Measurements from ENCODE around the gene PLCB3. TPM values are rescaled to one million over a fixed set of nuclear protein-coding genes. Genes with fewer than 3 reads are reported as not detected.

Gene PLCB3
- total and polyA plus RNA-seq, 2 donors (not counting 3 experiments of a cell fraction or from before 2014, with no cell fraction given) = 32.3 to 61.1 TPM

DNA sequence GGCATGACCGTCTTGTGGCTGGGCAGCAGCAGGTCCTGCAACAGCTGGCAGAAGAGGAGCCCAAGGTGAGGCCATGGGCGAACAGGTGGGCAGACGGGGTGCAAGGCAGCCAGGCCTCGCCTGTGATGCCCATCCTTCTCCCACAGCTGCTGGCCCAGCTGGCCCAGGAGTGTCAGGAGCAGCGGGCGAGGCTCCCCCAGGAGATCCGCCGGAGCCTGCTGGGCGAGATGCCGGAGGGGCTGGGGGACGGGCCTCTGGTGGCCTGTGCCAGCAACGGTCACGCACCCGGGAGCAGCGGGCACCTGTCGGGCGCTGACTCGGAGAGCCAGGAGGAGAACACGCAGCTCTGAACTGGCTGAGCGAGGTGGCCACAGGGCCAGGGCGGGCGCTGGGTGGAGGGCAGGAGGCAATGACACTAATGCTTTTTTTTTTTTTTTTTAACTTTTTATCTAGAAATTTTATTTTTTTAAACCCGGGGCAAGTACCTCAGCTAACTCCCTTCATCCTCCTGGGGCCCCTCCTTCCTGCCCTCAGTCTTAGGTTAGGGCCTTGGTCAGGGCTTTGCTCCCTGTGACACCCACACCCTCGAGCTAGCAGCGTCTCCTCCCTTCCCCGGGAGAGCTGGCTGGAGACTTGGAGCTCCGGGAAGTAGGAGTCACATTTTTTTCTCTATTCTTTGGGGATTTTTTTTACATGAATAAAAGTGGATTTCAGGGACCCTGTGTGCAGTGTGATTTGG lies 16.0 kb downstream of the PLCB3 start:
- Histone ChIP-seq H3K79me2 (ENCODE audit: control insufficient read depth, insufficient read depth, low read length) (no peaks in the 10 kb centered on the region), H3K27me3 (ENCODE audit: control insufficient read depth in 2 of 2, insufficient read depth in 2 of 2, low read length in 2 of 2) (no peaks in the 10 kb centered on the region), H3K27ac (ENCODE audit: insufficient read depth, low read depth, low read length) (peak overlapping the region; percentile 76), H2AFZ (ENCODE audit: low read depth, low read length) (no peak overlapping the region), H3K4me2 (ENCODE audit: insufficient read depth, low read length) (peak overlapping the region; percentile 43), H3K4me3 (replicated peaks in 1 of 3; ENCODE audit: insufficient read depth in 1 of 3, low read depth in 1 of 3, low read length in 3 of 3) (no peak overlapping the region), H3K9me1 (replicated peaks; ENCODE audit: control insufficient read depth, extremely low read depth, insufficient read depth, low read length) (no peaks in the 10 kb centered on the region), H3K9ac (replicated peaks; ENCODE audit: extremely low read depth, insufficient read depth, low read length) (no peak overlapping the region), H3K4me1 (ENCODE audit: control insufficient read depth, extremely low read depth, insufficient read depth, low read length) (peaks cover 53% of the 10 kb centered on the region), H3K36me3 (ENCODE audit: control insufficient read depth in 2 of 2, extremely low read depth in 1 of 2, insufficient read depth in 2 of 2, low read length in 2 of 2) (peaks cover 2 to 14% of the 10 kb centered on the region in 2 experiments), H3K9me3 (replicated peaks; ENCODE audit: control insufficient read depth, insufficient read depth, low read length) (no peaks in the 10 kb centered on the region), H4K20me1 (replicated peaks; ENCODE audit: control insufficient read depth, extremely low read depth, insufficient read depth, low read length) (no peaks in the 10 kb centered on the region)
- intact Hi-C loops (cut with micrococcal nuclease) (no loop called here), dilution Hi-C loops (cut with MboI; ENCODE audit: extremely low pct_ligation_motif_present, low sequenced_read_pairs) (no loop called here)
- FAIRE-seq = peak; percentile 24
- POLR2A ChIA-PET = interaction anchor here (0.7 to 2.6 kb wide), 3 partner anchors 22 to 62 kb away, joined by 3 to 10 read pairs (median 5); partner anchors contain the start of genes FERMT3 and PPP1R14B
- CTCF ChIA-PET = interaction anchor here (0.7 to 5.6 kb wide), 9 partner anchors 9 to 88 kb away, joined by 3 to 60 read pairs (median 6); partner anchors contain the start of genes CATSPERZ, PLCB3 and PPP1R14B
- BruUV-seq (replicated peaks) = no TSS peak
- DNase-seq (ENCODE audit: low read depth, low spot score) = no peak
- TF ChIP-seq MYC (IDR thresholded peaks at IDR 0.05; ENCODE audit: low read depth, low read length) (no peak), FOS (IDR thresholded peaks at IDR 0.05; ENCODE audit: borderline replicate concordance, insufficient read depth, low read length) (no peak), JUN (IDR thresholded peaks at IDR 0.05; ENCODE audit: borderline replicate concordance, insufficient read depth, insufficient read length, low read depth) (no peak), EZH2 (IDR thresholded peaks at IDR 0.05; ENCODE audit: borderline replicate concordance, low read depth, low read length, severe bottlenecking) (no peak), POLR2A (IDR thresholded peaks at IDR 0.05; ENCODE audit: low read depth, low read length) (no peak), POLR2AphosphoS5 (IDR thresholded peaks at IDR 0.05; ENCODE audit: insufficient read depth, low read depth, low read length) (no peak), GATA2 (IDR thresholded peaks at IDR 0.05; ENCODE audit: insufficient read depth, insufficient read length, low read depth, low read length) (no peak)
- TF ChIP-seq, protein P1, sequence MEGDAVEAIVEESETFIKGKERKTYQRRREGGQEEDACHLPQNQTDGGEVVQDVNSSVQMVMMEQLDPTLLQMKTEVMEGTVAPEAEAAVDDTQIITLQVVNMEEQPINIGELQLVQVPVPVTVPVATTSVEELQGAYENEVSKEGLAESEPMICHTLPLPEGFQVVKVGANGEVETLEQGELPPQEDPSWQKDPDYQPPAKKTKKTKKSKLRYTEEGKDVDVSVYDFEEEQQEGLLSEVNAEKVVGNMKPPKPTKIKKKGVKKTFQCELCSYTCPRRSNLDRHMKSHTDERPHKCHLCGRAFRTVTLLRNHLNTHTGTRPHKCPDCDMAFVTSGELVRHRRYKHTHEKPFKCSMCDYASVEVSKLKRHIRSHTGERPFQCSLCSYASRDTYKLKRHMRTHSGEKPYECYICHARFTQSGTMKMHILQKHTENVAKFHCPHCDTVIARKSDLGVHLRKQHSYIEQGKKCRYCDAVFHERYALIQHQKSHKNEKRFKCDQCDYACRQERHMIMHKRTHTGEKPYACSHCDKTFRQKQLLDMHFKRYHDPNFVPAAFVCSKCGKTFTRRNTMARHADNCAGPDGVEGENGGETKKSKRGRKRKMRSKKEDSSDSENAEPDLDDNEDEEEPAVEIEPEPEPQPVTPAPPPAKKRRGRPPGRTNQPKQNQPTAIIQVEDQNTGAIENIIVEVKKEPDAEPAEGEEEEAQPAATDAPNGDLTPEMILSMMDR (IDR thresholded peaks at IDR 0.05; ENCODE audit: extremely low read depth in 1 of 2, insufficient read depth in 1 of 2, low read depth in 1 of 2, low read length in 2 of 2) = no peak
- TF ChIP-seq, protein P2, sequence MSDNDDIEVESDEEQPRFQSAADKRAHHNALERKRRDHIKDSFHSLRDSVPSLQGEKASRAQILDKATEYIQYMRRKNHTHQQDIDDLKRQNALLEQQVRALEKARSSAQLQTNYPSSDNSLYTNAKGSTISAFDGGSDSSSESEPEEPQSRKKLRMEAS (IDR thresholded peaks at IDR 0.05; ENCODE audit: insufficient read depth, insufficient read length) = no peak

Data from endothelial cell of umbilical vein (primary cell).